Middle frontal gyrus (tissue), 1 donor: ENCODE results near the gene TAS2R42.

Source experiments
- DNase-seq: peaks from one replicate; pipeline ENCODE4 v3.0.0-alpha.2; 2015; ENCODE audit warnings: low spot score; ENCODE audit errors: extremely low spot score

Gene TAS2R42, protein sequence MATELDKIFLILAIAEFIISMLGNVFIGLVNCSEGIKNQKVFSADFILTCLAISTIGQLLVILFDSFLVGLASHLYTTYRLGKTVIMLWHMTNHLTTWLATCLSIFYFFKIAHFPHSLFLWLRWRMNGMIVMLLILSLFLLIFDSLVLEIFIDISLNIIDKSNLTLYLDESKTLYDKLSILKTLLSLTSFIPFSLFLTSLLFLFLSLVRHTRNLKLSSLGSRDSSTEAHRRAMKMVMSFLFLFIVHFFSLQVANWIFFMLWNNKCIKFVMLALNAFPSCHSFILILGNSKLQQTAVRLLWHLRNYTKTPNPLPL

DNA sequence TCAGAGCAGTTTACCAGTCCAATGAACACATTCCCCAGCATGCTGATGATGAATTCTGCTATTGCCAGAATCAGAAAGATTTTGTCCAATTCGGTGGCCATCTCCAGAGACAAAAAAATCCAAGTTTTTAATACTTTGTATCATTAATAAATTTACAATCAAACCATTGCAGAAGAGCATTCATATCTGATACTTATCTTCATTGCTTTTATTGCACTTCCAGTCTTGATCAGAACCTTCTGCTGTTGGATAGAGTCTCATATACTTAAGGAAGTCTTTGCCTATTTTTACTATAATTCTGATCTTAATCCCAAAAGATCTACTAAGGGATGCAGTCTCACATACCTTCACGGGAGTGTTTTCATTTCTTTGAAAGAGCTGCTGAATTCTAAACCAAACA is at the start of gene TAS2R42:
TAS2R42 (minus strand) TSS at position 101 of the 400 bp plus-strand sequence; CDS start at position 101, 0 bp downstream.
- no peak for DNase-seq

DNA sequence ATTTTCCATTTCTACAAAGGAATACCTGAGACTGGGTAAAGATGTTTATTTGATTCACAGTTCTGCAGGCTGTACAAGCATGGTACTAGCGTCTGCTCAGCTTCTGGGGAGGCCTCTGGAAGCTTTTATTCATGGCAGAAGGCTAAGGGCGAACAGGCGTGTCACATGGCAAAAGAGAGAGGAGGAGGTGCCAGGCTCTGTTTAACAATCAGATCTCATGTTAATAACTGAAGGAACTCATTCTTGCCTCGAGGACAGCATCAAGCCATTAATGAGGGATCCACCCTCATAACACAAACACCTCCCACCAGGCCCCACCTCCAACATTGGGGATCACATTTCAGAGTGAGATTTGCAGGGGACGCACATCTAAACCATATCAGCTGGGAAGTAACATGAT is 46.8 kb upstream of the TAS2R42 start:
- no peak for DNase-seq

DNA sequence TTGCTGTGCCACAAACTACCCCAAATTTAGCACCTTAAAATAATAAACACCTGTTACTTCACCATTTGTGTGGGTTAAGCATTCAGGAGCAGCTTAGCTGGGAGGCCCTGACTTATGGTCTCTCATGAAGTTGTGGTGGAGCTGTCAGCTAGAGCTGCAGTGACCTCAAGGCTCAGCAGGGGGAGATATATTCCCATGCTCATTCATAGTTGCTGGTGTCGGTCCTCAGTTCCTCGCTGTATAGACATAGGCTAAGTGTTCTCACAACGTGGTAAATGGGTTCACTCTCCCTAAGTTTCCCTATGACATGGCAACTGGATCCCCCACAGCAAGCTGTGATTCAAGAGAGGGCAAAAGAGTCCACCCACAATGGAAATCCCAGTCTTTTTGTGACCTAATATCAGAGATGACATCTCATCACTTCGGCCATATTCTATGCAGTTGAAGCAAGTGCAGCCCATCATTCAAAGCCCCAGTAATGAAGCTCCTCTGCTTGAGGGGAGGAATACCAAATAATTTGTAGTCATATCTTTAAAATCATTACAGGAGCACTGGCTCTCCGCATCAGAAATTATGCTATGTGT is 41.7 kb upstream of the TAS2R42 start:
- no peak for DNase-seq

DNA sequence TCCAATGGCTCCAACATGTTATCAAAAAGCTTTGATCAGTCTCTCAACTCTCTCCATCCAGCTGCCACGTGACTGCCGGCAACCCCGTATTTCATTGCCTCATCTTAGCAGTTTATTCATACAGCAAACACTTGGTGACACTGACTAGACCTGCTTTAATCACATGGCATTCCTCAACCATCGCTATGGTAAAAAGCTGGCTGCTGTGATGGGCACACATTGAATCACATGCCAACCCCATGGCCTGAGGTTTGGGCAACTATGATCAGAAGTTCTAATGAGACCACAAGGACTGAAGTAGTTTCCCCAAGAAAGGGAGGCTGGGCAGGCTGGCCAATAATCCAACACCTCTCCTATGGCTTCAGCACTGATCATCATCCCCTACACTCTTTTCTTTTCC is 40.6 kb upstream of the TAS2R42 start:
- no peak for DNase-seq

DNA sequence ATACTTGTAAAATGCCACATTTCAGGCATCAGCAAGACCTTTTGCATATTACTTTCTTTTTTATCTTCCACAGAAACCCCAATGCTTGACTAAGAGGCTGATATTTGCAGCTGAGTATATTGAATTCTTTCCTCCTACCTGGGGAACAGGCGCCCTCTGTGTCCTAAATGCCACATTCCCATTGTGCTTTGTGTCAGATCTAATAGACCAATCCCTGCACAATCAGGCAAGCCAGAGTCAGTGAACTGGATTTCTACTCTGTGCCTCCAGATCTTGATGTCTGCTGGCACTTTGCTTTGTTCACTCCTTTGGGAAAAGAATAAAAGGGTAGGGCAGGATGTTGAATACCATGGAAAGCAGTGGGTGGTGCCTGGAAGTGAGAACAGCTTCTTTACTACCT is 22.4 kb upstream of the TAS2R42 start:
- no peak for DNase-seq

DNA sequence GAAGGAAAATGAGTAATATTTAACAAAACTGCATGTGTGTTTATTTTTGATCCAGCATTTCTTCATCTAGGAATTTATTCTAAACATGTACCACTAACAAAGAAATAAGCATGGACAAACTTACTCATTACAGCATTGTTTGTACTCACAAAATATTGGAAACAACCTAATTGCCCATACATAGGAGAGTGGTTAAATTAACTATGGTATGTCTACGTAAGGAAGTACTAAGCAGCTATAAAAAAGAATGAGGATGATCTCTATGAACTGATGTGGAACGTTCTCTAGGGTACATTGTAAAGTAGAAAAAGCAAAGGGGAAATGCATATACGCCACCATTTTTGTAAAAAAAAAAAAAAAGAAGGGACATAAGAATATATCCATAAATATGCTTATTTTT is 17.4 kb upstream of the TAS2R42 start:
- DNase-seq: no peak

DNA sequence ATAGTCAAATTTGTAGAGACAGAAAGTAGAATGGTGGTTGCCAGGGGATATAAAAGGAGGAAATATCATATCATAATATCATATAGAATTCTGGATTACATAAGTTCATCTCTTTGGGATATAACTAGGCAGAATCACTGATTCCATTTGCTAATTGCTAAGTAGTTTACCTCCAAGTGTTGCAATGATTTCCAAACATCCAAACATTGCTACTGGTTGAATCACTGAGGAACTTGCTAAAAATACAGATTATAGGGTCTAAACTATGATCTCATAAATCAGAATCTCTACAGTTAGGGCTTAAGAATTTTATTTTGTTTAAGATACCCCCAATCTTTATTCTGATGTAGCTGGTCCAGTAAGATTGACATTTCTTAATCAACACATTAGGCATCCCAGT is 16.1 kb upstream of the TAS2R42 start:
- no peak for DNase-seq

DNA sequence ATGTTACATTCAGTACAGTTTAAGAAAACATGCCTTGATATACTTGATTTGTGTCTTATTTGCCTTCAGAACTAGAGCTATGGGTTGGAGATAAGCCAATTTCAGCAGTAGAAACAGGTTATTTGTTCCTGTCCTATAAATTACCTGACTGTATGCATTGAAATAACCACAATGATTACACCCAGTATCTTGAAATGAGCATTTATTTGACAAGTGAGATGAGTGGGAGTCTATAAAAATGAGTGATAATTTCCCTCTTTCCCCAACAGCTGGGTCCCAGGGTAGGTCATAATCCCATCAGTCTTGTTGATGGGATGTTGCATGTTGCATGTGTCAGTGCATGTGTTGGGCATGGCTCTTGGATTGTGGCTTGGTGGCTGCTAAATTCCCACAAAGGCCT is 3.7 kb downstream of the TAS2R42 start:
- DNase-seq: no peak

DNA sequence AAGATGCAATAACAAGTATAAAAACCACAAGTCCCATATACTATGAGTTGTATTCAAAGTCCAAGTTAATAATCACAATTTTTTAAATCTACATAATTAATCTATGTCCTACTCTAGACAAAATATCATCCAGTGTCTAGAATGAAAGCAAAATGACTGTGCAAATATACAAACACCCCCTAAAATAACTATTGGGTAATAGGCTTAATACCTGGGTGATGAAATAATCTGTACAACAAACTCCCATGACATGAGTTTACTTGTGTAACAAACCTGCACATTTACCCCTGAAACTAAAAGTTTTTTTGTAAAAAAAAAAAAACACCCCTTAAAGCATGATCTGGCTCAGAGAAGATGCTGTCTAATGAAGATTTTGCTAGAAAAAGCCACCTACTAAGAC is 4.2 kb downstream of the TAS2R42 start:
- DNase-seq: no peak

DNA sequence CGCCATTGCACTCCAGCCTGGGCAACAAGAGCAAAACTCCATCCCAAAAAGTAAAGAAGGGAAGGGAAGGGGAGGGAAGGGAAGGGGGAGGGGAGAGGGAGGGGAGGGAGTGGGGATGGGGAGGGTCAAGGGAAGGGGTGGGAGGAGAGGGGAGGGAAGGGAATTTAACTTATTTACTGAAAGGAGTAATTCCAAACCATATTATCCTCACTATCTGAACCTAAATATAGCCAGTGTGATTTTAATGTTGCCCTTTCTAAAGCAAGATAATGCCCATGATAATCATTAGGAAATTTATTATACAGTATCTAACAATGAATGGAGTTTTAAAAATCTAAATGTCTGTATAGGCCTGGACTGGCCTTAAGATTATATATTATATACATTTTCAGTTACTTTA is 8.5 kb downstream of the TAS2R42 start:
- DNase-seq: no peak

DNA sequence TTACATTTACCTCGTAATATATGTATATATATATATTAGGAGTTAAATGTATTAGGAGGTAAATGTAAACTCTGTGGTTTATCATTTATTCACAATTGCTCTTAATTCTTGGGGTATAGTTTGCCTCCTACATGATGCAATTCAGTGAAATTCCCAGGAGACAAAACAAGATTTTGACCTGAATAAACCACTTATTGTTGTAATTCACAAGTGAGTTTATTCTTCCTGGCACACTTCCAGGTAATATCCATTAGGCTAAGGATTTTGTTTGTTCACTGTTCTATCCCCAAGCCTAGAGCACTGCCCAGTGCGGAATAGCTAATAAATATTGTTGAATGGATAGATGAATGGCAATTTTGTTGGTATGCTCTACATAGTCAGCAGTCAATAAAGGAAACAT is 12.7 kb downstream of the TAS2R42 start:
- DNase-seq: no peak

DNA sequence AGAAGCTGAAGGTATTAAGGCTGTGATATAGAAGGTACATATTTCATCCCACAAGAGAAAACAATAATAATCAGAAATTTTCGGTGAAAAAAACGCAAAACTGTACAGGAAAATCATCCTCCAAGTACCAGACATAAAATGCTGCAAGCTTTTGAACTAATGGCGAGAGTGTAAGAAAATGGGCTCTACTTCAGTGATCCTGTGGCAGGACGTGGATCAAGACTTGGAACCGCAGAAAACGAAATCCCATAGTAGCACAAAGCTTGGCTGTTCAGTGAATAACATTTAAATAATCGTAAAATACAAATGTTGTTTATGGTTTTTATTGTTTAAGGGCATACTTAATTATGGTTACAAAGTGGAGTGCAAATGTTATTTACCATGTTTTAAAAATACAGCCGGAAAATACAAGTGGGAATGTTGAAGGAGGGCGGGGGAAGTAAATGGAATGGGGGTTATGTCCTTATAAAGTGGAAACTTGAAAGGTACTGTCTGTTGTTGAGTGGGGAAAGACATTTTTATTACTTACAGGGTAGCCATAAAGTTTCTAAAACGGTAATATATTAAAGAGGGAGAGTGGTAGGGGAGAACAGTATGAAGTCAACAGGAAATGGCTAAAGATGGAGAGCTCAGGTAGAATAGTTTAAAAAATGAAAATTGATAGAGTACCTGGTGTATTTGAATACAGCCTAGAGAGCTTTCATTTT is 14.6 kb downstream of the TAS2R42 start:
- DNase-seq: no peak

DNA sequence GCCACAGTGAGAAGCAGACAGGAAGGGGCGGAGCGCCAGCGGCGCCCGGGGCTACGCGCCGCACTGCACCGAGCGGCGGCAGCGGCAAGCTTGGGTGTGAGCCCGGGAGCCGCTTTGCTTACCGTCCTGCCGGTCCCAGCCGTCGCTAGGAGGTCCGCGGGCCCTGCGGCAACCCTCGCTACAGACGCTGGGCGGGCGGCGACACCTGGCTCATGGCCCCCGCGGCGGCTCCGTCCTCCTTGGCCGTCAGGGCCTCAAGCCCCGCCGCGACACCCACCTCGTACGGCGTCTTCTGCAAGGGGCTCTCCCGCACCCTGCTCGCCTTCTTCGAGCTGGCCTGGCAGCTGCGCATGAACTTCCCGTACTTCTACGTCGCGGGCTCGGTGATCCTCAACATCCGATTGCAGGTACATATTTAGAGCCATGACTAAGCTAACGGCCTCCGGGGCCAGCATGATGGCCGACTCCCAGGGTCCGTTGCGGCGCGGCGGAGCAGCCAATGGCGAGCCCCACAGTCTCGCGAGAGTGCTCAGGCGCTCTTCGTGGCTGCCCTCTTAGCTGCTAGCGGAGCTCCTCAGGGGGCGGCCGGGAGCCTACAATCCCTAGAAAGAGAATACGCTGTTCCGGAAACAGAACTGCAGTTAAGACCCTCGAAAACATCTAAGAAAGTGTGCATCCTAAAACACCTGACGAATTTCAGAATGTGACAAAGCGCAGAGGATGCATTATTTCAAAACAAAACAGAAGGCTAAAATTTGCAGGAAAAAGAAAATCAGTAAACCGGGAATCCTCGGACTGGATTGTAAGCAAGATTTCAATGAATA is 15.4 kb downstream of the TAS2R42 start, which contains the start of gene SMIM10L1:
SMIM10L1 (plus strand) TSS at position 50 of the 824 bp plus-strand sequence; CDS start at position 213, 163 bp downstream.
- peak; percentile 83 for DNase-seq

DNA sequence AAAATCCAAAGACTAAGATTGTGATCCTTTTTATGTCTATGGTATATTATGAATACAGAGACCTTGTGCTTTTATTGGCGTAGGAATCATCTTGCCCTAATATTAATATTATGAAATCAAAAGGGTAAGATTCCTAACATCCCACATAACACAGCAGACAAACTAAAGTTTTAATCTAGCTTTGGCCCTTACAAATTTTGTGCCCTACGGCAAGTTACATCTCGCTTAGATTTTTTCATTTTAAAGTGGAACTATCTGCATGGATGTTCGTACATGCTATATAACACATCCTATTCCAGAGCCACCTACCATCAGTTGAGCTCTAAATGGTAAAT is 16.0 kb downstream of the TAS2R42 start:
- no peak for DNase-seq

DNA sequence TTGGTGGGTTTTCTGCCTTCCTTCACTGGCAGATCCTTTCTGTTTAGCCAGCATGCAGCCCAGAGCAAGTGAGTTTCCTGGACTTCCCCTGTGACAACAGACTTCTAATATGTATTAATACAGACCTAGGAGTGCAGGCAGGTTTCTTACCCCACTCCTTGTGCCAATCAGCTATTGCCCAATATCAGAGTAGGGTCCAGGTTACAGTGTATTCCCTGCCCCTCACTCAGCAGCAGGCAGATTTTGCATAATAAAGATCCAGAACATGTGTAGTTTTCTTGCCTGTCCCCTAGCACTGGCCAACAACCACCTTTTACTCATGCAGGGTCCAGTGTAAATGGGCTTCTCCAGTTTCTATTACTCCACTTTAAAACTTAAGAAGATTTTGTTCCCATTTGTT is 20.4 kb downstream of the TAS2R42 start:
- no peak for DNase-seq

DNA sequence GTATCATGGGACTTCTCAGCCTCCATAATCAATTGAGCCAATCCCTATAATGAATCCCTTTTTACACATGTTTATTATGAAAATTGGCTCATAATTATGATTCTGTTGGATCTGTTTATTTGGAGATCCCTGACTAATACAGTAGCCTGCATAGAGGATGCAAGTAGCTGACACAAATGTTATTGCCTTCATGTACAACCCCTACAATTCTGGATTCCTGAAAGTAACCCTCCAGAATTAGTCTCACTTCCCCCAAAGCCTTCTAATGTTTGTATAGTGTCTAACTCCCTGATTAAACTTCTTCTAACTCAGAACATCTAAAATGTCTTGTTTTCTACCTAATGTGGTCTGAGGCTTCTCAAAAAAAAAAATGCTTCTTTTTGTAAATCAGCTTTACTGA is 22.4 kb downstream of the TAS2R42 start:
- DNase-seq: no peak

DNA sequence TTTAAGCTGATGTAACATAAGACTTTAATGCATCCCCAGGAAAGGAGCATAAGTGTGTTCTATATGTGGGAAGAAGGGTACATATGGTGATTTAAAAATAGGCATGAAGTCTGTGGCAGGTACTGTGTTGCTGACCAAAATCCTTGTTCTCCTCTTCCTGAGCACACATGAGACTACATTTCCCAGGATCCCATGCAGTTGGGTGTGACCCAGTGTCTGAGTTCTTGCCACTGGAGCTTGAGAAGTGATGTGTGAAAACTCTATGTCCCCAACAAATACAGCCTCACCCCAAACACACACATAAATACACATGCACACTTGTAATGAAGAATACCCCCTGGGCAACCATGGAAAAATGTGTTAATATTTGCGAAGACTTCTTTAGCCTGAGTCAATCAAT is 24.2 kb downstream of the TAS2R42 start:
- no peak for DNase-seq

DNA sequence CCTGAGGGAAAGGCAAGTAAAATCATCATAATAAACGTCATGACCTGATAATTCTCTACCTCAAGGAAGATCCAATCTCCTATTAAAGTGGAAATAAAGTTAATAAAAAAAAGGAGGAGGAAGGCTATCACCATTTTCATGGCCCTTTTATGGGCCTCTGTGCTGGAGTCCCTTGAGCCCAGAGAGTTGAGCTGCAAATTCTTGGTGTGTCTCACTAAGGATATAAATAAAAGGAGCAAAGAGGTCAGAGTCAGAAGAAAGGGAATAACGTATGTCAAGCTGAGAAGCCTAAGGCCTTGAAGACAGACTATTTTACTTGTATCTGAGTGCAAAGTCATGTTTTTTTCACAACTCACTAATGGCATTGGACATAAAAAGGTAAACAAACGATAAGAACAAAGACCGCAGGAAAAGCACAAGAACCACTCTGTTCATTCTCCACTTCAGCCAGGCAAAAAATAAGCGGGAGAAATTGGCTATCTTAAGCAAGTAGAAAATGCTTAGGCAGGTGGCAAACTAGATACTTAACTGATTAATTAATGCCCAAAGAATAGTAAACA is 27.8 kb downstream of the TAS2R42 start:
- DNase-seq: no peak

DNA sequence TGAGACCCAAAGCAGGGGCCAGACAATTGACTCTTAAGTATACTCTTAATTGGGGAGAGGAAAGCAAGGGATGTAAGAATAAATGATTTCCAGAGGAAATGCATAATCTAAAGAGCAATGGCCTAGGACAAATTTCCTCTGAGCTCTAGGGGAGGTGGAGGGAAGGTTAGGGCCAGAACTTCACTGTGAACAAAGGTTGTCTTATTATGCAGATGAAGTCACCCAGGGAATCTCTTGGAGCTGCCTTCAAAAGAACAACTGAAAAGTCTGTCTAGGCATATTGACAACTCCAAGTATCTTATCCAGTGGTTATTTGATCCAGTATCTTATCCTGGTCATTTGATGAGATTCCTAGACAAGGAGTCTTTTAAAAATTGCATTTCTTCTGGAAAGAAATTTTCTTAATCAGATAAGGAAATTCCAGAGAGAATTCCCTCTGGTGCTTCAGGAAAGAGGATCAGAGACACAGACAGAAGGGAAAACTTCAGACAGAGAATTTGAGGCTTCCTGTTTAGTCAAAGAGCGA is 32.3 kb downstream of the TAS2R42 start:
- no peak for DNase-seq

DNA sequence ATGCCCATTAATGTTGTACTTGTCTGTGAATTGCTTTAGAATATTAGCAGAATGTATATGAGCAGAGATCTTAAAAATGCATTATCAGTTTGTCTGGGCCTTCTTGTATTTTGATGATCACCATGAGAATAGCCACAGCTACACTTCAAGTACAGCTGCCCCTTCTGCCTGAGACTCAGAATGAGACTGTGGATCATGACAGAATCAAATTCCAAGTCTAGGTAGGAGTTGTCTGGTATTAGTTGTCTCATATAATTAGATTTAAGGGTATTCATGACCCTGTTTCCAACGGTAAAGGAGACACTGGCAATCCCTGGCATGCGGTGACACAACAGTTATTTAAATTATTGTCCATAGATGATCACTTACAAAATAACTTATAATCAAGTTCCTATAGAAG is 34.0 kb downstream of the TAS2R42 start:
- no peak for DNase-seq

DNA sequence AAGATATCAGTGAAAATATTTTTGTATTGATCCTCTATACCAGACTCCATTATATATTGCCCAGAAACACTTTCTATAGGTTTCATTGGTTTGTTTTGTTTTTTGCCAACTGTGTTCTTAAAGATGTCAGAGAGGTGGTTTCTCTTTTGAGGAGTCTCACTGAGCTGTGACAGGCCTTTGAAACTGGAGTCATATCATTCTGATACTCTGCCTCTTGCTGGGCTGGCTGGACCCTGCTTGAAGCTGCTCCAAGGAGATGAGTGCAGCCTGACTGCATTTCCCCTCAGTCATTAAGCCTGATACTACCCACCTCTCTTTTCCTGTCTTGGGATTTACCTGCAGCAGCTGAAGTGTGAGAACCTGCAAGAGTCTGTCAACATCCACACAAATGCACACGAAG is 35.9 kb downstream of the TAS2R42 start:
- DNase-seq: no peak
